KMS-11 (cell line): ENCODE data around the gene CAPS.

Source experiments
- H2AFZ ChIP-seq: fragments of 200-600 bp; sonication (generic); 2 replicates; pipeline ENCODE4 v1.6.1; 2016; ENCODE audit warnings: antibody characterized with exemption, mixed run types, low read depth
- H3K27ac ChIP-seq: fragments of 200-600 bp; sonication (generic); 2 replicates; pipeline ENCODE4 v1.6.1; 2016; ENCODE audit warnings: mild to moderate bottlenecking, mixed run types
- H3K27me3 ChIP-seq: fragments of 200-600 bp; sonication (generic); 2 replicates; pipeline ENCODE4 v1.6.1; 2017; ENCODE audit warnings: mild to moderate bottlenecking, low read depth, mixed run types, moderate library complexity; ENCODE audit not compliant: insufficient read depth
- H3K36me3 ChIP-seq: fragments of 200-600 bp; sonication (generic); 2 replicates; pipeline ENCODE4 v1.6.1; 2017; ENCODE audit warnings: mild to moderate bottlenecking, mixed run types; ENCODE audit not compliant: insufficient read depth
- H3K4me1 ChIP-seq: fragments of 200-600 bp; sonication (generic); 2 replicates; pipeline ENCODE4 v1.6.1; 2016; ENCODE audit warnings: mild to moderate bottlenecking, low read depth, mixed run types; ENCODE audit not compliant: poor library complexity, severe bottlenecking
- H3K4me2 ChIP-seq: fragments of 200-600 bp; sonication (generic); 2 replicates; pipeline ENCODE4 v1.7.0; 2016; ENCODE audit warnings: mild to moderate bottlenecking, mixed run types
- H3K4me3 ChIP-seq: fragments of 200-600 bp; sonication (generic); IDR thresholded peaks from 2 replicates; pipeline ENCODE4 v1.6.1; 2017; ENCODE audit warnings: low read depth, low read length, mixed read lengths; ENCODE audit not compliant: insufficient read depth
- H3K79me2 ChIP-seq: fragments of 200-600 bp; sonication (generic); 2 replicates; pipeline ENCODE4 v1.6.1; 2016; ENCODE audit warnings: low read depth, mixed run types; ENCODE audit not compliant: insufficient read depth
- H3K9ac ChIP-seq: fragments of 200-600 bp; sonication (generic); 2 replicates; pipeline ENCODE4 v1.6.1; 2016; ENCODE audit warnings: mild to moderate bottlenecking, mixed run types
- H4K20me1 ChIP-seq: fragments of 200-600 bp; sonication (generic); 2 replicates; pipeline ENCODE4 v1.6.1; 2016; ENCODE audit warnings: mild to moderate bottlenecking, mixed run types; ENCODE audit not compliant: insufficient read depth
- CTCF ChIP-seq: fragments of 200-600 bp; sonication (generic); conservative IDR thresholded peaks from 2 replicates; pipeline ENCODE4 v1.6.1; 2017; ENCODE audit warnings: low read depth, mild to moderate bottlenecking, antibody characterized with exemption, low read length, moderate library complexity, mixed read lengths

The CAPS gene

GRCh38 chr19:5915782-5916165 is 1.7 kb downstream of the CAPS start:
- Histone ChIP-seq H3K79me2 (no peaks in the 10 kb centered on the region), H3K4me3 (no peak overlapping the region), H3K27ac (no peak overlapping the region), H2AFZ (no peak overlapping the region), H3K36me3 (no peaks in the 10 kb centered on the region), H4K20me1 (no peaks in the 10 kb centered on the region), H3K4me1 (no peaks in the 10 kb centered on the region), H3K4me2 (no peak overlapping the region), H3K27me3 (no peaks in the 10 kb centered on the region), H3K9ac (no peak overlapping the region)
- TF ChIP-seq CTCF, result no peak

- Histone ChIP-seq H3K4me2 (no peak overlapping the region), H3K79me2 (no peaks in the 10 kb centered on the region), H2AFZ (no peak overlapping the region), H3K9ac (no peak overlapping the region), H3K4me1 (no peaks in the 10 kb centered on the region), H3K4me3 (no peak overlapping the region), H3K27me3 (no peaks in the 10 kb centered on the region), H3K27ac (no peak overlapping the region), H4K20me1 (no peaks in the 10 kb centered on the region), H3K36me3 (no peaks in the 10 kb centered on the region)
- TF ChIP-seq CTCF, result no peak
These were observed 2.2 kb downstream of the CAPS start for GRCh38 chr19:5916181-5916708.

- H4K20me1 ChIP-seq, result no peaks in the 10 kb centered on the region
- H2AFZ ChIP-seq, result no peak overlapping the region
- H3K9ac ChIP-seq, result no peak overlapping the region
- H3K36me3 ChIP-seq, result no peaks in the 10 kb centered on the region
- no peak for TF ChIP-seq CTCF
- H3K79me2 ChIP-seq, result no peaks in the 10 kb centered on the region
- H3K27ac ChIP-seq, result no peak overlapping the region
- H3K4me3 ChIP-seq, result no peak overlapping the region
- H3K4me2 ChIP-seq, result no peak overlapping the region
- no peaks in the 10 kb centered on the region for H3K4me1 ChIP-seq
- no peaks in the 10 kb centered on the region for H3K27me3 ChIP-seq
These were observed 3.5 kb downstream of the CAPS start for GRCh38 chr19:5917431-5918107.

GRCh38 chr19:5918463-5919079 is 4.5 kb downstream of the CAPS start:
- no peaks in the 10 kb centered on the region for H3K36me3 ChIP-seq

More at GRCh38 chr19:5918463-5919079, 4.5 kb downstream of the CAPS start:
- no peak for TF ChIP-seq CTCF
- Histone ChIP-seq H4K20me1 (no peaks in the 10 kb centered on the region), H3K27ac (no peak overlapping the region), H3K27me3 (no peaks in the 10 kb centered on the region), H3K79me2 (no peaks in the 10 kb centered on the region), H3K4me3 (no peak overlapping the region), H2AFZ (no peak overlapping the region), H3K4me2 (no peak overlapping the region), H3K4me1 (no peaks in the 10 kb centered on the region), H3K9ac (no peak overlapping the region)
